Measurements from ENCODE around the gene NRCAM.

DNA sequence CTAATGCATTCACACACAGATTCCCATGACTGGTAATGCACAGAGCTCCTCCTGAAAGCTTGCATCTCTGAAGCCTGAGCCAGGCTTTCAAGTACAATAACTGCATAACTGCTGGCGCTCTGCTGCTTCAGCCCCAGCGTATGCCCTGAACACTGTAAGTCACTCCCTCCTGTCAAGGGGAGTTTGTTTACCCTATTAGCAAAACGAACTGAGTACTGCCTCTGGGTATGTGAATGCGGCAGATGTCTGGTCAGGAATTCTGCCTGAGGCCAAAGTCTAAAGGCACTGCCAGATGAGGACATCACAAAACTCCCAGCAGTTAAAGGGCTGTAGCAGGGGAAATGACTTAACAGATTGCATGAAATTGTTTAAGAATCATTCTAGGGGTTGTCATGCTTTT lies 97.7 kb downstream of the NRCAM start:
- TF ChIP-seq, protein P1, sequence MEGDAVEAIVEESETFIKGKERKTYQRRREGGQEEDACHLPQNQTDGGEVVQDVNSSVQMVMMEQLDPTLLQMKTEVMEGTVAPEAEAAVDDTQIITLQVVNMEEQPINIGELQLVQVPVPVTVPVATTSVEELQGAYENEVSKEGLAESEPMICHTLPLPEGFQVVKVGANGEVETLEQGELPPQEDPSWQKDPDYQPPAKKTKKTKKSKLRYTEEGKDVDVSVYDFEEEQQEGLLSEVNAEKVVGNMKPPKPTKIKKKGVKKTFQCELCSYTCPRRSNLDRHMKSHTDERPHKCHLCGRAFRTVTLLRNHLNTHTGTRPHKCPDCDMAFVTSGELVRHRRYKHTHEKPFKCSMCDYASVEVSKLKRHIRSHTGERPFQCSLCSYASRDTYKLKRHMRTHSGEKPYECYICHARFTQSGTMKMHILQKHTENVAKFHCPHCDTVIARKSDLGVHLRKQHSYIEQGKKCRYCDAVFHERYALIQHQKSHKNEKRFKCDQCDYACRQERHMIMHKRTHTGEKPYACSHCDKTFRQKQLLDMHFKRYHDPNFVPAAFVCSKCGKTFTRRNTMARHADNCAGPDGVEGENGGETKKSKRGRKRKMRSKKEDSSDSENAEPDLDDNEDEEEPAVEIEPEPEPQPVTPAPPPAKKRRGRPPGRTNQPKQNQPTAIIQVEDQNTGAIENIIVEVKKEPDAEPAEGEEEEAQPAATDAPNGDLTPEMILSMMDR (IDR thresholded peaks at IDR 0.05): no peak
- TF ChIP-seq EZH2 (IDR thresholded peaks at IDR 0.05; ENCODE audit: borderline replicate concordance, insufficient read depth, low read depth, low read length, poor library complexity, severe bottlenecking): no peak

Measured in B cell (primary cell).